GM19395 (cell line): ENCODE data around the gene VPS25.

Source experiments
- ATAC-seq: cut with Tn5 transposase; IDR thresholded peaks from one replicate; pipeline ENCODE4 v1.9.1; 2021; ENCODE audit warnings: mild to moderate bottlenecking, moderate library complexity; ENCODE audit not compliant: unreplicated experiment

VPS25 gene

GRCh38 chr17:42792545-42792944, 19.3 kb downstream of the VPS25 start:
- ATAC-seq, result no peak

- no peak for ATAC-seq
Observed at GRCh38 chr17:42795061-42795460, 21.8 kb downstream of the VPS25 start.

GRCh38 chr17:42795465-42795864, 22.2 kb downstream of the VPS25 start:
- no peak for ATAC-seq

- ATAC-seq, result no peak
Observed at GRCh38 chr17:42796066-42796758, 23.0 kb downstream of the VPS25 start.

GRCh38 chr17:42797067-42798007, 24.1 kb downstream of the VPS25 start:
- ATAC-seq, result no peak

GRCh38 chr17:42798011-42798382, 24.7 kb downstream of the VPS25 start:
- no peak for ATAC-seq

GRCh38 chr17:42798383-42799380, 25.4 kb downstream of the VPS25 start, which contains the start of the genes CNTD1 and COA3:
CNTD1 (plus strand) TSS chr17:42798861; CDS start chr17:42799068, 207 bp downstream.
COA3 (minus strand) TSS chr17:42798704; CDS start chr17:42798681, 23 bp downstream.
- peak; percentile 62 for ATAC-seq

- ATAC-seq, result no peak
Observed at GRCh38 chr17:42803074-42803883, 30.0 kb downstream of the VPS25 start.

GRCh38 chr17:42804918-42805367, 31.7 kb downstream of the VPS25 start:
- ATAC-seq, result no peak

- ATAC-seq, result no peak
Observed at GRCh38 chr17:42806249-42806648, 33.0 kb downstream of the VPS25 start.

- no peak for ATAC-seq
Observed at GRCh38 chr17:42809250-42809649, 36.0 kb downstream of the VPS25 start.

GRCh38 chr17:42814633-42815399, 41.6 kb downstream of the VPS25 start:
- ATAC-seq, result no peak

GRCh38 chr17:42817866-42818265, 44.6 kb downstream of the VPS25 start:
- no peak for ATAC-seq

- ATAC-seq, result no peak
Observed at GRCh38 chr17:42818379-42818778, 45.1 kb downstream of the VPS25 start.

GRCh38 chr17:42819939-42820535, 46.8 kb downstream of the VPS25 start:
- ATAC-seq, result no peak

- no peak for ATAC-seq
Observed at GRCh38 chr17:42821176-42821575, 47.9 kb downstream of the VPS25 start.

GRCh38 chr17:42827472-42827871, 54.2 kb downstream of the VPS25 start:
- ATAC-seq, result no peak
